ENCODE measurements around the gene TMEFF2. TPM values are rescaled to one million over a fixed set of nuclear protein-coding genes. Genes with fewer than 3 reads are reported as not detected.

Gene TMEFF2
- total RNA-seq, 1 donor, result not detected

GRCh38 chr2:192201116-192201515 lies 6.4 kb upstream of the TMEFF2 start:
- no peak for DNase-seq (ENCODE audit: low read depth)
- no peak overlapping the region for H3K4me3 ChIP-seq (ENCODE audit: low read depth, low read length)
- no peak for TF ChIP-seq CTCF (IDR thresholded peaks at IDR 0.05; ENCODE audit: insufficient read depth, low read depth, low read length)

GRCh38 chr2:192197357-192197756 lies 2.6 kb upstream of the TMEFF2 start:
- H3K4me3 ChIP-seq (ENCODE audit: low read depth, low read length), result no peak overlapping the region
- TF ChIP-seq CTCF (IDR thresholded peaks at IDR 0.05; ENCODE audit: insufficient read depth, low read depth, low read length), result no peak
- DNase-seq (ENCODE audit: low read depth), result no peak

- TF ChIP-seq CTCF (IDR thresholded peaks at IDR 0.05; ENCODE audit: insufficient read depth, low read depth, low read length), result no peak
- no peak for DNase-seq (ENCODE audit: low read depth)
- no peak overlapping the region for H3K4me3 ChIP-seq (ENCODE audit: low read depth, low read length)
Observed at GRCh38 chr2:192196421-192197194, 1.9 kb upstream of the TMEFF2 start.

GRCh38 chr2:192195548-192196418 lies 1.1 kb upstream of the TMEFF2 start:
- no peak for TF ChIP-seq CTCF (IDR thresholded peaks at IDR 0.05; ENCODE audit: insufficient read depth, low read depth, low read length)
- peak overlapping the region; percentile 58 for H3K4me3 ChIP-seq (ENCODE audit: low read depth, low read length)
- DNase-seq (ENCODE audit: low read depth), result peak; percentile 19

- TF ChIP-seq CTCF (IDR thresholded peaks at IDR 0.05; ENCODE audit: insufficient read depth, low read depth, low read length), result no peak
- DNase-seq (ENCODE audit: low read depth), result no peak
- peak overlapping the region; percentile 58 for H3K4me3 ChIP-seq (ENCODE audit: low read depth, low read length)
Observed at GRCh38 chr2:192194265-192194865, 368 bp downstream of the TMEFF2 start.

- peak; percentile 39 for DNase-seq (ENCODE audit: low read depth)
- peak; percentile 53 for TF ChIP-seq CTCF (IDR thresholded peaks at IDR 0.05; ENCODE audit: insufficient read depth, low read depth, low read length)
- no peak overlapping the region for H3K4me3 ChIP-seq (ENCODE audit: low read depth, low read length)
Observed at GRCh38 chr2:192190474-192190873, 4.3 kb downstream of the TMEFF2 start.

Data from fibroblast of villous mesenchyme (primary cell).